Sigmoid colon (tissue), 7 donors: ENCODE results near the gene RSPO3. TPM values are rescaled to one million over a fixed set of nuclear protein-coding genes. Genes with fewer than 3 reads are reported as not detected.

Experiments
- DNase-seq: peaks from one replicate; pipeline ENCODE4 v3.0.0-alpha.2; 2019
- H3K27ac ChIP-seq, 4 donors: fragments of 200-600 bp; sonication (generic); one replicate each; pipeline ENCODE4 v1.5.1; 2016 to 2019; ENCODE audit warnings: mild to moderate bottlenecking in 1 of 4
- H3K27me3 ChIP-seq, 3 donors: fragments of 200-600 bp; sonication (generic); one replicate each; pipeline ENCODE4 v1.5.1; 2019; ENCODE audit warnings: mild to moderate bottlenecking in 1 of 3
- H3K36me3 ChIP-seq, 4 donors: fragments of 200-600 bp; sonication (generic); one replicate each; pipeline ENCODE4 v1.5.1; 2016 to 2019
- H3K4me1 ChIP-seq, 4 donors: fragments of 200-600 bp; sonication (generic); one replicate each; pipeline ENCODE4 v1.5.1; 2017 to 2019
- H3K4me3 ChIP-seq, 4 donors: fragments of 200-600 bp; sonication (generic); one replicate each; pipeline ENCODE4 v1.5.1; 2017 to 2019; ENCODE audit warnings: mild to moderate bottlenecking in 2 of 4, moderate library complexity in 1 of 4
- H3K9me3 ChIP-seq, 4 donors: fragments of 200-600 bp in 3 of 4; sonication (generic) in 3 of 4; one replicate each; pipeline versions ENCODE4 v1.5.1 to v1.6.1; 2013 to 2019
- CTCF ChIP-seq, 4 experiments: fragments of 450-650 bp in 3 of 4; fragments of 200-600 bp in 1 of 4; IDR thresholded peaks; one replicate each; pipeline ENCODE4 v1.5.1; 2016 to 2019; ENCODE audit warnings: antibody characterized with exemption in 4 of 4, mild to moderate bottlenecking in 3 of 4, moderate library complexity in 2 of 4
- EP300 ChIP-seq, 4 donors: sonication (generic); formaldehyde crosslinking; IDR thresholded peaks; one replicate each; pipeline ENCODE4 v1.6.1; 2017; ENCODE audit warnings: antibody characterized with exemption in 4 of 4
- POLR2A ChIP-seq, 2 donors: fragments of 450-650 bp; IDR thresholded peaks; one replicate each; pipeline ENCODE4 v1.6.1; 2016; ENCODE audit warnings: antibody characterized with exemption in 2 of 2, mild to moderate bottlenecking in 2 of 2, moderate library complexity in 2 of 2
- POLR2AphosphoS5 ChIP-seq, 4 donors: sonication (generic); formaldehyde crosslinking; IDR thresholded peaks; one replicate each; pipeline ENCODE4 v1.6.1; 2017; ENCODE audit warnings: antibody characterized with exemption in 4 of 4
- WGBS, 2 donors: extraction: QIAGEN DNeasy Blood & Tissue Kit; methylation state at CpG; one replicate each; pipeline ENCODE4 v1.1.7; 2013; 5-methylcytosine and 5-hydroxymethylcytosine counted together
- intact Hi-C: fragments of 100-400 bp; cut with DNase I; formaldehyde crosslinking; loops from one replicate; pipeline ENCODE4 v1.15.1; 2023
- polyA plus RNA-seq, 3 donors: library from polyadenylated mRNA; stranded (reverse); fragments of 200-250 nt; gene quantifications; one replicate each; pipeline ENCODE4 v1.2.3, GENCODE V29; 2013
- total RNA-seq, 4 donors: library from RNA; depleted of rRNA; stranded (reverse); fragments of >200 nt; gene quantifications; one replicate each; pipeline ENCODE4 v1.1.0, GENCODE V29; 2016
- donor health status: healthy with polysubstance abuse.
- donor health status: Bipolar disorder and iron deficiency.
- donor health status: healthy.

Gene RSPO3
- total and polyA plus RNA-seq, 7 donors, result 0.69 to 17.4 (median 10.8) TPM

GRCh38 chr6:127192911-127193541 lies 74.6 kb downstream of the RSPO3 start:
- DNase-seq, result no peak
- TF ChIP-seq POLR2A (IDR thresholded peaks at IDR 0.05), result no peak
- TF ChIP-seq POLR2AphosphoS5 (IDR thresholded peaks at IDR 0.05), result peak; percentile 38 to 67 (median 52)
- Histone ChIP-seq H3K27me3 (no peaks in the 10 kb centered on the region), H3K36me3 (no peaks in the 10 kb centered on the region), H3K9me3 (no peaks in the 10 kb centered on the region), H3K27ac (peak overlapping the region; percentile 13 to 41 (median 28)), H3K4me3 (no peak overlapping the region), H3K4me1 (peaks cover 0 to 10% (median 5%) of the 10 kb centered on the region in 4 donors)
- intact Hi-C loops, result no loop called here
- whole genome bisulfite sequencing, 2 donors, result 48 to 52% methylated on average over 3 of the region's 3 CpGs

- intact Hi-C loops, result no loop called here
- Histone ChIP-seq H3K4me3 (no peak overlapping the region), H3K27me3 (no peaks in the 10 kb centered on the region), H3K4me1 (peaks cover 0 to 10% (median 5%) of the 10 kb centered on the region in 4 donors), H3K9me3 (no peaks in the 10 kb centered on the region), H3K27ac (no peak overlapping the region), H3K36me3 (no peaks in the 10 kb centered on the region)
- 66 to 73% methylated on average over 3 of the region's 3 CpGs for WGBS, 2 donors
- no peak for DNase-seq
- TF ChIP-seq POLR2A (IDR thresholded peaks at IDR 0.05) (no peak), EP300 (IDR thresholded peaks at IDR 0.05) (no peak), CTCF (IDR thresholded peaks at IDR 0.05) (no peak), POLR2AphosphoS5 (IDR thresholded peaks at IDR 0.05) (no peak)
Measured at GRCh38 chr6:127195833-127196232, 77.4 kb downstream of the RSPO3 start.

DNA sequence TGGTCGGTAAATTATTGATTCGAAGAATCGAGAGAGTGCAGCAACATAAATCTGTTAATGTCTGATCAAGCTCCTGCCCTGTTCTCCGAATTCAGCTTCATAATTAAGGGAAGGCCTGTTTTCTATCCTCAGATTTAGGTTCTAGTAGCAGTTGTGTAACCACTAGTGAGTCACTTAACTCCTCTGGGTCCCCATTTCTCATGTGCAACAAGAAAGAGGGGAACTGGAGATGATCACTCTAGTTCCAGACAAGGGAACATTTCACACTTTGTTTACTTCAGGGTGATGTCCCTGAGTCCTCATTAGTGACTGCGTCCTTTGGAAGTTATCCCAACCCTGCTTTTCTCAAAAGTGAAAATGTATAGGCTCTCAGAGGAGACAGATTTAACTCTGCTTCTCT lies 80.1 kb downstream of the RSPO3 start:
- Histone ChIP-seq H3K36me3 (no peaks in the 10 kb centered on the region), H3K4me3 (no peak overlapping the region), H3K27ac (peak overlapping the region in 1 of 4 donors; percentile 54), H3K9me3 (no peaks in the 10 kb centered on the region), H3K4me1 (no peaks in the 10 kb centered on the region), H3K27me3 (no peaks in the 10 kb centered on the region)
- no peak for DNase-seq
- intact Hi-C loops, result no loop called here
- 78 to 84% methylated on average over 5 of the region's 5 CpGs for WGBS, 2 donors
- TF ChIP-seq POLR2A (IDR thresholded peaks at IDR 0.05) (no peak), POLR2AphosphoS5 (IDR thresholded peaks at IDR 0.05) (peak in 3 of 4 donors; percentile 12 to 66 (median 61))

- intact Hi-C loops, result no loop called here
- H3K36me3 ChIP-seq, result no peaks in the 10 kb centered on the region
- H3K9me3 ChIP-seq, result no peaks in the 10 kb centered on the region
- H3K27me3 ChIP-seq, result no peaks in the 10 kb centered on the region
- H3K4me1 ChIP-seq, result no peaks in the 10 kb centered on the region
- WGBS, 2 donors, result 63 to 82% methylated on average over 1 of the region's 1 CpG
- H3K4me3 ChIP-seq, result no peak overlapping the region
- DNase-seq, result no peak
- no peak for TF ChIP-seq CTCF (IDR thresholded peaks at IDR 0.05)
- TF ChIP-seq POLR2AphosphoS5 (IDR thresholded peaks at IDR 0.05), result no peak
- no peak for TF ChIP-seq POLR2A (IDR thresholded peaks at IDR 0.05)
- TF ChIP-seq EP300 (IDR thresholded peaks at IDR 0.05), result no peak
- H3K27ac ChIP-seq, result peak overlapping the region in 1 of 4 donors; percentile 54
Measured at GRCh38 chr6:127199470-127199869, 81.0 kb downstream of the RSPO3 start.

- H3K27me3 ChIP-seq, result no peaks in the 10 kb centered on the region
- TF ChIP-seq POLR2AphosphoS5 (IDR thresholded peaks at IDR 0.05) (no peak), EP300 (IDR thresholded peaks at IDR 0.05) (no peak), CTCF (IDR thresholded peaks at IDR 0.05) (no peak), POLR2A (IDR thresholded peaks at IDR 0.05) (no peak)
- intact Hi-C loops, result no loop called here
- no peaks in the 10 kb centered on the region for H3K36me3 ChIP-seq
- no peak for DNase-seq
- no peak overlapping the region for H3K27ac ChIP-seq
- no peaks in the 10 kb centered on the region for H3K9me3 ChIP-seq
- H3K4me1 ChIP-seq, result no peaks in the 10 kb centered on the region
- 76 to 87% methylated on average over 8 of the region's 8 CpGs for WGBS, 2 donors
- no peak overlapping the region for H3K4me3 ChIP-seq
Measured at GRCh38 chr6:127200114-127200513, 81.6 kb downstream of the RSPO3 start.

- no peaks in the 10 kb centered on the region for H3K4me1 ChIP-seq
- intact Hi-C loops, result no loop called here
- no peak for DNase-seq
- H3K27me3 ChIP-seq, result no peaks in the 10 kb centered on the region
- TF ChIP-seq POLR2A (IDR thresholded peaks at IDR 0.05) (no peak), CTCF (IDR thresholded peaks at IDR 0.05) (no peak), POLR2AphosphoS5 (IDR thresholded peaks at IDR 0.05) (no peak), EP300 (IDR thresholded peaks at IDR 0.05) (no peak)
- no peak overlapping the region for H3K4me3 ChIP-seq
- WGBS, 2 donors, result 73 to 79% methylated on average over 2 of the region's 2 CpGs
- no peak overlapping the region for H3K27ac ChIP-seq
- no peaks in the 10 kb centered on the region for H3K36me3 ChIP-seq
- H3K9me3 ChIP-seq, result no peaks in the 10 kb centered on the region
Measured at GRCh38 chr6:127201321-127201720, 82.8 kb downstream of the RSPO3 start.
